ENCODE data around the gene CNTNAP3B. TPM values are rescaled to one million over a fixed set of nuclear protein-coding genes. Genes with fewer than 3 reads are reported as not detected.
"Not testable (repeated sequence)": the region's sequence is repeated elsewhere in the genome, so short reads cannot be mapped to it uniquely, and the experiment has no call there.

The CNTNAP3B gene
- total and polyA plus RNA-seq, 9 donors, result 3.4 to 8.4 (median 5.9) TPM

DNA sequence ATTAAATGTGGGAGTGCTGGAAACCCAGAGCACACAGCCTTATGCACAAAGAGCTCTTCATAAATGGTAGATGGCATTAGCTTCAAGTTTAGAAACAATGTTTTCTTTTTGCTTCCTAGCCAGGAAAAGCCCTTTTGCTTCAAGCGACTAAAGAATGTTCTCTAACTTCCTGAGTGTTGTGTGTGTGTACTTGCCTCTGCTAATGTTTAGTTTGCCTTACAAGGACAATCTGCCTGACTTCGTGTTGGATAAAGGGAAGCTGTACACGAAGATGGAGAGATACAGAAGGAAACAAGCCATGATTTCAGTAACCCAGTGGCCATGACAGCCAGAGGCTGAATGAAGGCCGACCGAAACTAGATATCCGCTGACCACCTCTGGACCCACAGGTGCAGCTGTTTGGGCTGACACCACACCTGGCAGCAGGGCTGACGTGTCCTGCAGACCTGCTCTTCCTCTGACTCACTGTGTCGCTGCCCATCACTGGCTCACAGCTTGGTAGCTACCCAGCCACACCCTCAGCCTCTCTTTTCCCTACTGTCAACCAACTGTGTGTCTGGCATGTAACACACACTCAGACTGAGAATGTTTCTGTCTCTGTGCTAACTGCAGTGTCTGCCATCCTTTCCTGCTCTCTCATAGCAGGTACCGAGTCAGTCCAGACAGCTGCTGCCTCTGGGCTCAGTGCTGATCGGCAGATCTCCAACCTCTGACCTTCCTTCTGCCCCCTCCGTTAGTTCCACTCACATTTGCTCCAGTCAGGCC is 59.0 kb downstream of the CNTNAP3B start:
- no CpG with 5 or more reads among the region's 11 CpGs for WGBS (ENCODE audit: insufficient coverage)
- not testable (repeated sequence) for H3K4me3 ChIP-seq (ENCODE audit: low read length)

DNA sequence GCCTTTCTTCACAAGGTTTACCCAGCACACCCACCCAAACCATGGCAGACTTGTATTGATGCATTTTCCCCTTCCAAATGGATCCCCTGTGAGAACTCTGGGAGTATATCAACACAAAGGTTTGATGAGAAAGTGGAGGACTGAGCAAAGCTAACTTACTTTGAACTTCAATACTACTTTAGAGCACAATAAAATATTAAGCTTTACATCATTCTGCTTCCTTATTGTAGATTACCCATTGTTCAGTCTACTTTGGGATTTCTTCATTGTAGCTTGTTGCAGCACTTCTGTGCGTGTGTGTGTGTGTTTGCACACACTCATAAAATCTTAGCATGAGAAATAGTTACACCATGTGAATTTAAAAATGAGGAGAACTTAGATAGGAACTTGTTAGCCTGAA is 75.4 kb downstream of the CNTNAP3B start:
- H3K4me1 ChIP-seq (ENCODE audit: control insufficient read depth, insufficient read depth, low read length); H3K4me3 ChIP-seq (ENCODE audit: low read length); H3K9me3 ChIP-seq (replicated peaks; ENCODE audit: control insufficient read depth, low read depth, low read length); H3K36me3 ChIP-seq (ENCODE audit: control insufficient read depth, insufficient read depth, low read length); H3K27me3 ChIP-seq (ENCODE audit: control insufficient read depth, insufficient read depth, low read length); DNase-seq; H3K27ac ChIP-seq (ENCODE audit: low read length): not testable (repeated sequence)
- no CpG with 5 or more reads among the region's 1 CpG for WGBS (ENCODE audit: insufficient coverage)

More for the DNA sequence above, 59.0 kb downstream of the CNTNAP3B start:
- H3K9me3 ChIP-seq (replicated peaks; ENCODE audit: control insufficient read depth, low read depth, low read length); H3K27me3 ChIP-seq (ENCODE audit: control insufficient read depth, insufficient read depth, low read length); H3K36me3 ChIP-seq (ENCODE audit: control insufficient read depth, insufficient read depth, low read length); H3K4me1 ChIP-seq (ENCODE audit: control insufficient read depth, insufficient read depth, low read length); DNase-seq; H3K27ac ChIP-seq (ENCODE audit: low read length): not testable (repeated sequence)

DNA sequence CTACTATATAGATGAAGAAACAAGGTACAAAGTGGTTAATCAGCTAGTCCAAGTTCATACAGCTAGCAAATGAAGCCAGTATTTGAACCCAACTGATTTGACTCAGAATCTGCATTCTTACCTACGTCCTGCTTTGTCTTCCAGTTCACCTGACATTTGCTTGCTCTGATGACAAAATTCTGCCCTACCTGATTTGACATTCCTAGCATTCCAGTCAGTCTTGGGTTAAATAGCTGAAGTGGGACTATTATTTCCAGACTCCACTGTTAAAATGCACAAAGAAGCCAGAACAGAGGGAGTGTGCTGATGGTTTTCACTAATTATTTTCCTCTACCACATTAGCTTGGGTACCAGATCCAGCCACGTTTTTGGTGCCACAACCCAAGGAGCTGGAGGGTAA is 78.5 kb downstream of the CNTNAP3B start:
- no CpG with 5 or more reads among the region's 2 CpGs for WGBS (ENCODE audit: insufficient coverage)
- H3K36me3 ChIP-seq (ENCODE audit: control insufficient read depth, insufficient read depth, low read length), result not testable (repeated sequence)

DNA sequence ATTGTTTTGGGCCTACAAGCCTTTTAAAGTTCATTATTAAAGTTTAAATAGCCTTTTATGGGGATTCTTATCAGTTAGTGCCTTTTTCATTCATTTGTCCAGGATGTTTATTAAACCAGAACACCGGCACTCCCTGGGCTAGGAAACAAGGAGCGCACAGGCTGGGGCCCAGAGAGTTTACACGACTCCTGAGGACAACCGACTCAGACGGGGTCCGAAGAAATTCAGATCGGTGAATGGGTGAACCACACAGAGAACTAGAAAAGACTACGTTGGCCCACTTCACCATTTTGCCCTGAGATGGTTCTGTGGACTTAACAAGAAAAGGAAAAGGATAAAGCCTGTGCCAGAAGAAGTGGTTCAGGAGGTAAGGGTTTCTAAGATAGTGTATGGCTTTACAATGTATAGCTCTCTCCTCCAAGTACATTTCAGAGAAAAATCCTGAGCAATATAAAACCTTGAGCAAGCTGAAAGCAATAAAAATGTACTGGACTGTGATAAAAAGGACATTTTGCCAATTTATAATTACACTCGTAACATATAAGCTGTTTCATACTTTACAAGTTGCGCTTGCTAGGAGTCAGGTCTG is 84.7 kb downstream of the CNTNAP3B start:
- not testable (repeated sequence) for H3K36me3 ChIP-seq (ENCODE audit: control insufficient read depth, insufficient read depth, low read length); H3K4me1 ChIP-seq (ENCODE audit: control insufficient read depth, insufficient read depth, low read length); H3K4me3 ChIP-seq (ENCODE audit: low read length); H3K27me3 ChIP-seq (ENCODE audit: control insufficient read depth, insufficient read depth, low read length); H3K9me3 ChIP-seq (replicated peaks; ENCODE audit: control insufficient read depth, low read depth, low read length); H3K27ac ChIP-seq (ENCODE audit: low read length); DNase-seq
- WGBS (ENCODE audit: insufficient coverage), result 70% methylated on average over 2 of the region's 10 CpGs

More for the DNA sequence above, 78.5 kb downstream of the CNTNAP3B start:
- not testable (repeated sequence) for H3K27me3 ChIP-seq (ENCODE audit: control insufficient read depth, insufficient read depth, low read length); DNase-seq; H3K27ac ChIP-seq (ENCODE audit: low read length); H3K4me1 ChIP-seq (ENCODE audit: control insufficient read depth, insufficient read depth, low read length); H3K9me3 ChIP-seq (replicated peaks; ENCODE audit: control insufficient read depth, low read depth, low read length); H3K4me3 ChIP-seq (ENCODE audit: low read length)

DNA sequence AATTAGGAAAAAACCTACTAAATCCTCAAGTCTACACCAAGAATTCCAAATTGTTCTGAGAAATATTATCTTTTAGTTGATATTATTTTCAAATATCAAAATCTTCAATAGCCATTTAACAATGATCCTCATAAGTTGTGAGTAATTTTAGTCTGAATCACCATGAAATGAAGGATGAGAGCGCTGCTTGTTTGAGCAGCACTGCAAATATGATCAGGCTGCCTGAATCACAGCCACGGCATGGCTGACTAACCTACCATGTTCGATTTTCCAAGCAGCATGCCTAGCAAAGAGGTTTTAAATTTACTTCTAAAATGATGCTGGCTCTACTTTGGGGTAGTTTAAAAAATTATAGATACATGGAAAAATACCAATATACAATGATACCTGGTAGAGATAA is 95.7 kb downstream of the CNTNAP3B start:
- H3K27me3 ChIP-seq (ENCODE audit: control insufficient read depth, insufficient read depth, low read length); DNase-seq; H3K4me3 ChIP-seq (ENCODE audit: low read length); H3K36me3 ChIP-seq (ENCODE audit: control insufficient read depth, insufficient read depth, low read length); H3K9me3 ChIP-seq (replicated peaks; ENCODE audit: control insufficient read depth, low read depth, low read length); H3K27ac ChIP-seq (ENCODE audit: low read length); H3K4me1 ChIP-seq (ENCODE audit: control insufficient read depth, insufficient read depth, low read length): not testable (repeated sequence)
- WGBS (ENCODE audit: insufficient coverage), result no CpG with 5 or more reads among the region's 3 CpGs

DNA sequence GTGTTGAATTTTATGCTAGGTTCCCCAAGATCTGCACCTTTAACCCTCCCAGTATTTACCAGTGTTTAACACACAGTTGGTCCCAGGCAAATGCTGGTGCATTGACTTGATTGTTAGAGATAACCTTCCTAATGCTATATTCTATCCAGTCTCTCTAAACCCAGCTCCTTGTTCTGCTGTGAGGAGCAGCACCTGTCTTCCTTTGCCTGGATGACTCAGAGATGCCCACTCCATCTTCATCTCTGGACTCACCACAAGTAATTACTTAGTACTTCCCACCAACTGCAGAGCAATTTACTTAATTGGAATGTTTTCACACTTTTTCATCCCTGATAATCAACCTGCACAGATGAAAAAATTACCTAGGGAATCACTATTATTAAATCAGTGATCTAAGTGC is 108.6 kb downstream of the CNTNAP3B start:
- not testable (repeated sequence) for H3K9me3 ChIP-seq (replicated peaks; ENCODE audit: control insufficient read depth, low read depth, low read length); H3K36me3 ChIP-seq (ENCODE audit: control insufficient read depth, insufficient read depth, low read length); DNase-seq; H3K4me3 ChIP-seq (ENCODE audit: low read length); H3K4me1 ChIP-seq (ENCODE audit: control insufficient read depth, insufficient read depth, low read length); H3K27ac ChIP-seq (ENCODE audit: low read length); H3K27me3 ChIP-seq (ENCODE audit: control insufficient read depth, insufficient read depth, low read length)

DNA sequence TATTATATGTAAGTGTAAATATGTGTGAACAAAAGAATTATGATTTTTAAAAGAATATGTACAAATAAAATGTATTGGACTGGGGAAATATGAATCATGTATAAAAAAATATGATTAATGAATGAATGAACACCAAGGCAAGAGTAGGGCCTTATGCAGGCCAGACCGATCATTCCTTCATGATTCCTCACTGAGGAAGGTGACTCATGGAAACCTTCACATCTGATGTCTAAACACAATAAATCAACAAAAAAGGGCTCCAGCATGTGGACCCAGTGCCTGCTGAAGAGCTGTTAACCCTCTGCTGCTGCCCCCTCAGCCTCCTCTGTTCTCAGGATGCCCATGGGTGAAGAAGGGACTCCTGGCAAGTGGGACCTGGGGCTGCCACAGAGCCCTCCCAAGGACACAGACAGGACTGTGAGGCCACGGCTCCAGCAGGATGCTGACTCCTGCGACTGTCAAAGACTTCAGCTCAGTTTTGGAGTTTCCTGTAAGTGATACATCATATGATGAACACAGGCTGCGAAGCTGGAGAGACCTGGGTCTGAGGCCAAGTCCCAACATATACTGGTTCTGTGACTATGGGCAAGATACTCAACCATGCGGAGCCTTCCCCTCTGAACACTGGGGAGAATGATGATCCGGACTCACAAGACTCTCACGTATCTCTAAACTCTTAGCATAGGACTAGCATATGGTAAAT is 110.9 kb downstream of the CNTNAP3B start:
- not testable (repeated sequence) for DNase-seq
- WGBS (ENCODE audit: insufficient coverage), result no CpG with 5 or more reads among the region's 7 CpGs

DNA sequence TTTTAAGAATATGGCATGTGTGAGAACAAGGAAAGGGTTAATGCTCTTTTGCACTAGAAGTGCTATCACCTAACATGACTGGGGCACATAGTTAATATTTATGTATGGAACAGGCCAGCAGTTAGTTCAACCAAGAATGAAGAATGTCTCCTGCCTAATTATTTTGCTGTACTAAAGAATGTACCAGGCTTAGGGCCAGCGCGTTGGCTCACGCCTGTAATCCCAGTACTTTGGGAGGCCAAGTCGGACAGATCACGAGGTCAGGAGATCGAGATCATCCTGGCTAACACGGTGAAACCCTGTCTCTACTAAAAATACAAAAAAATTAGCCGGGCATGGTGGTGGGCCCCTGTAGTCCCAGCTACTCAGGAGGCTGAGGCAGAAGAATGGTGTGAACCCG is 114.9 kb downstream of the CNTNAP3B start:
- WGBS (ENCODE audit: insufficient coverage), result no CpG with 5 or more reads among the region's 9 CpGs
- not testable (repeated sequence) for H3K9me3 ChIP-seq (replicated peaks; ENCODE audit: control insufficient read depth, low read depth, low read length); H3K27ac ChIP-seq (ENCODE audit: low read length); H3K4me3 ChIP-seq (ENCODE audit: low read length); H3K4me1 ChIP-seq (ENCODE audit: control insufficient read depth, insufficient read depth, low read length); DNase-seq; H3K27me3 ChIP-seq (ENCODE audit: control insufficient read depth, insufficient read depth, low read length); H3K36me3 ChIP-seq (ENCODE audit: control insufficient read depth, insufficient read depth, low read length)

More for the DNA sequence above, 110.9 kb downstream of the CNTNAP3B start:
- not testable (repeated sequence) for H3K9me3 ChIP-seq (replicated peaks; ENCODE audit: control insufficient read depth, low read depth, low read length); H3K4me1 ChIP-seq (ENCODE audit: control insufficient read depth, insufficient read depth, low read length); H3K27me3 ChIP-seq (ENCODE audit: control insufficient read depth, insufficient read depth, low read length); H3K27ac ChIP-seq (ENCODE audit: low read length); H3K36me3 ChIP-seq (ENCODE audit: control insufficient read depth, insufficient read depth, low read length); H3K4me3 ChIP-seq (ENCODE audit: low read length)

DNA sequence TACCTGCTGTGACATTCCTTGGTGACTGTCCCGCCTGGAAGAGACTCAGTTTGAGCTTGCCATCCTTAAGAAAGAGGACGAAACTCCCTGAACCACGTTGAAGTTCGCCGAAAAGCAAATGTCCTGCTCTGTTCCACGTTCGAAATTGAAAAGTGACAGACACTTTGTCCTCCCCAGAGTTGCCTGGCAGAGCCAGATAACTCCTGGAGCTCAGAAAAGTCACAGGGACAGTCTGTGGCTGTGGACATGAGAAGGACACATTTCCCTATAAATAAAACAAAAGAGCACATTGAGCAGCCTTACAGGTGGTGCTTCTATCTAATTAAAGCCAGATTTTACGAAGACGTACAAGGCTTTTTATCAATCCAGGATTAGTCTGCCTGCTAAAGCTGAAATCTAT is 137.6 kb downstream of the CNTNAP3B start:
- DNase-seq, result not testable (repeated sequence)

DNA sequence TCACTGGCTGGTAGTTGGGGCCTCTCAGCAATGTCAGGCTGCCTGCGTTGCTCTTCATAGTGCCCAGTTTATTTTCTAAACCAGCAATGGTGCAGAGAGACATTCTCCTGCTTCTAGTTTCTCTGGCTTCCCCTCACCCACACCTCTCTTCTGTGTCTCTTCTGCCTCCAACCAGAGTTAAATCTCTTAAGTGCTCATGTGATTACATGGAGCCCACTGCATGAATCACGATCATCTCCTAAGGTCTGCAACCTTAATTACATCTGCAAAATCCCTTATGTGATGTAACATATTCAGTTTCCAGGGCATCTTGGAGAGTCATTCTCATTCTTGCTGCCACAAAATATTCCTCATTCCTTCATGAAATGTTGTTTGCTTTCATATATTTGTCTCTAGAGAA is 149.0 kb downstream of the CNTNAP3B start:
- not testable (repeated sequence) for H3K4me1 ChIP-seq (ENCODE audit: control insufficient read depth, insufficient read depth, low read length); DNase-seq; H3K27ac ChIP-seq (ENCODE audit: low read length); H3K9me3 ChIP-seq (replicated peaks; ENCODE audit: control insufficient read depth, low read depth, low read length); H3K27me3 ChIP-seq (ENCODE audit: control insufficient read depth, insufficient read depth, low read length); H3K4me3 ChIP-seq (ENCODE audit: low read length); H3K36me3 ChIP-seq (ENCODE audit: control insufficient read depth, insufficient read depth, low read length)
- no CpG with 5 or more reads among the region's 2 CpGs for WGBS (ENCODE audit: insufficient coverage)

More for the DNA sequence above, 137.6 kb downstream of the CNTNAP3B start:
- H3K27me3 ChIP-seq (ENCODE audit: control insufficient read depth, insufficient read depth, low read length); H3K4me3 ChIP-seq (ENCODE audit: low read length); H3K36me3 ChIP-seq (ENCODE audit: control insufficient read depth, insufficient read depth, low read length); H3K4me1 ChIP-seq (ENCODE audit: control insufficient read depth, insufficient read depth, low read length); H3K9me3 ChIP-seq (replicated peaks; ENCODE audit: control insufficient read depth, low read depth, low read length); H3K27ac ChIP-seq (ENCODE audit: low read length): not testable (repeated sequence)
- no CpG with 5 or more reads among the region's 9 CpGs for WGBS (ENCODE audit: insufficient coverage)

All from muscle of leg (tissue), 11 donors.